GM23248 (cell line): ENCODE data around the gene CP. TPM values are rescaled to one million over a fixed set of nuclear protein-coding genes. Genes with fewer than 3 reads are reported as not detected.

Experiments
- DNase-seq: peaks from one replicate; pipeline ENCODE4 v3.0.0-alpha.2; 2015
- H2AFZ ChIP-seq: fragments of 200-600 bp; sonication (generic); 2 replicates; pipeline ENCODE4 v1.6.1; 2016; ENCODE audit warnings: antibody characterized with exemption
- H3F3A ChIP-seq: fragments of 200-600 bp; sonication (generic); 2 replicates; pipeline ENCODE4 v1.6.1; 2016; ENCODE audit warnings: mild to moderate bottlenecking, antibody characterized with exemption, mixed run types; ENCODE audit not compliant: insufficient read depth
- H3K27ac ChIP-seq: fragments of 200-600 bp; sonication (generic); 2 replicates; pipeline ENCODE4 v1.5.1; 2016; ENCODE audit warnings: mild to moderate bottlenecking
- H3K27me3 ChIP-seq: fragments of 200-600 bp; sonication (generic); replicated peaks from 2 replicates; pipeline ENCODE4 v1.6.1; 2016; ENCODE audit warnings: mild to moderate bottlenecking; ENCODE audit not compliant: insufficient read depth
- H3K36me3 ChIP-seq: fragments of 200-600 bp; sonication (generic); 2 replicates; pipeline ENCODE4 v1.6.1; 2016; ENCODE audit warnings: low read depth, mild to moderate bottlenecking
- H3K4me1 ChIP-seq: fragments of 200-600 bp; sonication (generic); 2 replicates; pipeline ENCODE4 v1.6.1; 2016; ENCODE audit warnings: mild to moderate bottlenecking; ENCODE audit not compliant: insufficient read depth
- H3K4me2 ChIP-seq: fragments of 200-600 bp; sonication (generic); one replicate; pipeline ENCODE4 v1.6.1; 2016; ENCODE audit warnings: mild to moderate bottlenecking; ENCODE audit not compliant: unreplicated experiment
- H3K4me3 ChIP-seq: fragments of 200-600 bp; sonication (generic); 2 replicates; pipeline ENCODE4 v1.5.1; 2016; ENCODE audit warnings: mild to moderate bottlenecking
- H3K79me2 ChIP-seq: fragments of 200-600 bp; sonication (generic); 2 replicates; pipeline ENCODE4 v1.6.1; 2016; ENCODE audit warnings: mild to moderate bottlenecking; ENCODE audit not compliant: insufficient read depth
- H3K9ac ChIP-seq: fragments of 200-600 bp; sonication (generic); 2 replicates; pipeline ENCODE4 v1.6.1; 2016; ENCODE audit warnings: mild to moderate bottlenecking
- H3K9me2 ChIP-seq: fragments of 200-600 bp; sonication (generic); 2 replicates; pipeline ENCODE4 v1.6.1; 2016; ENCODE audit warnings: mixed run types, mild to moderate bottlenecking, moderate library complexity; ENCODE audit not compliant: insufficient read depth
- H3K9me3 ChIP-seq: fragments of 200-600 bp; sonication (generic); one replicate; pipeline ENCODE4 v1.6.1; 2017; ENCODE audit warnings: low read depth
- H4K20me1 ChIP-seq: fragments of 200-600 bp; sonication (generic); 2 replicates; pipeline ENCODE4 v1.6.0; 2016; ENCODE audit not compliant: insufficient read depth
- EZH2 ChIP-seq: fragments of 200-600 bp; sonication (generic); IDR thresholded peaks from 2 replicates; pipeline ENCODE4 v1.6.1; 2018; ENCODE audit warnings: antibody characterized with exemption, mild to moderate bottlenecking; ENCODE audit not compliant: insufficient read depth, poor library complexity, severe bottlenecking
- EZH2phosphoT487 ChIP-seq: fragments of 200-600 bp; sonication (generic); IDR thresholded peaks from 2 replicates; pipeline ENCODE4 v1.6.1; 2018; ENCODE audit warnings: antibody characterized with exemption, moderate library complexity, mild to moderate bottlenecking, low read depth; ENCODE audit not compliant: insufficient read depth
- WGBS, 2 experiments: methylation state at CpG; one replicate each; pipeline ENCODE4 v1.1.6; 2015 to 2017; ENCODE audit warnings: low lambda C conversion rate in 2 of 2, low coverage in 1 of 2; ENCODE audit errors: missing lambda C conversion rate in 2 of 2; 5-methylcytosine and 5-hydroxymethylcytosine counted together
- in situ Hi-C: fragments of 300-500 bp; cut with MboI; formaldehyde crosslinking; loops from 2 replicates; pipeline ENCODE4 v1.15.0; 2020
- polyA plus RNA-seq: library from polyadenylated mRNA; unstranded; fragments of >200 nt; fragmentation: Nextera tagmentation; extraction: Ambion mirVana; gene quantifications from 2 replicates; pipeline ENCODE4 v1.2.1, GENCODE V29; 2016
- total RNA-seq: library from RNA; depleted of rRNA; stranded (reverse); fragments of >200 nt; shearing (Covaris generic); gene quantifications from 2 replicates; pipeline ENCODE4 v1.2.3, GENCODE V29; 2014

The CP gene
- total and polyA plus RNA-seq, 2 experiments from 2014 or later, result not detected

- no peaks in the 10 kb centered on the region for H4K20me1 ChIP-seq
- H3K79me2 ChIP-seq, result no peaks in the 10 kb centered on the region
- no peaks in the 10 kb centered on the region for H3K36me3 ChIP-seq
- H3K27me3 ChIP-seq, result no peaks in the 10 kb centered on the region
- in situ Hi-C loops, result no loop called here
- H3K9ac ChIP-seq, result no peak overlapping the region
- no peak overlapping the region for H3K4me2 ChIP-seq
- no peaks in the 10 kb centered on the region for H3K9me3 ChIP-seq
- H2AFZ ChIP-seq, result no peak overlapping the region
- no peaks in the 10 kb centered on the region for H3F3A ChIP-seq
- no peaks in the 10 kb centered on the region for H3K4me1 ChIP-seq
- no peak for DNase-seq
- no peak overlapping the region for H3K4me3 ChIP-seq
- no peak overlapping the region for H3K27ac ChIP-seq
- no peaks in the 10 kb centered on the region for H3K9me2 ChIP-seq
- no peak for TF ChIP-seq EZH2phosphoT487
- no peak for TF ChIP-seq EZH2
- WGBS, 2 experiments, result 88 to 94% methylated on average over 1 of the region's 1 CpG
Observed at GRCh38 chr3:149212386-149212785, 9.2 kb downstream of the CP start.

GRCh38 chr3:149209431-149209830, 12.2 kb downstream of the CP start:
- H3K27ac ChIP-seq, result no peak overlapping the region
- H3K4me3 ChIP-seq, result no peak overlapping the region
- no peak overlapping the region for H3K4me2 ChIP-seq
- TF ChIP-seq EZH2phosphoT487, result no peak
- H2AFZ ChIP-seq, result no peak overlapping the region
- no peaks in the 10 kb centered on the region for H3K27me3 ChIP-seq
- no peaks in the 10 kb centered on the region for H3K4me1 ChIP-seq
- H3K9ac ChIP-seq, result no peak overlapping the region
- no peaks in the 10 kb centered on the region for H3K9me3 ChIP-seq
- in situ Hi-C loops, result no loop called here
- no peaks in the 10 kb centered on the region for H3K36me3 ChIP-seq
- no peaks in the 10 kb centered on the region for H3K9me2 ChIP-seq
- 95% methylated on average over 4 of the region's 4 CpGs for WGBS, 2 experiments
- no peaks in the 10 kb centered on the region for H4K20me1 ChIP-seq
- H3K79me2 ChIP-seq, result no peaks in the 10 kb centered on the region
- DNase-seq, result no peak
- no peaks in the 10 kb centered on the region for H3F3A ChIP-seq

- TF ChIP-seq EZH2phosphoT487, result no peak
- no peak for TF ChIP-seq EZH2
- Histone ChIP-seq H3K4me2 (no peak overlapping the region), H3K4me1 (no peaks in the 10 kb centered on the region), H3K36me3 (no peaks in the 10 kb centered on the region), H4K20me1 (no peaks in the 10 kb centered on the region), H3K9me2 (no peaks in the 10 kb centered on the region), H3K27me3 (no peaks in the 10 kb centered on the region), H3K9me3 (no peaks in the 10 kb centered on the region), H2AFZ (no peak overlapping the region), H3K27ac (no peak overlapping the region), H3K79me2 (no peaks in the 10 kb centered on the region), H3K9ac (no peak overlapping the region), H3F3A (no peaks in the 10 kb centered on the region), H3K4me3 (no peak overlapping the region)
- DNase-seq, result no peak
- in situ Hi-C loops, result no loop called here
- 96 to 98% methylated on average over 2 of the region's 2 CpGs for WGBS, 2 experiments
Observed at GRCh38 chr3:149207475-149207874, 14.2 kb downstream of the CP start.

GRCh38 chr3:149204390-149204991, 17.1 kb downstream of the CP start:
- WGBS, 2 experiments, result 83 to 84% methylated on average over 3 of the region's 3 CpGs
- DNase-seq, result no peak
- TF ChIP-seq EZH2phosphoT487, result no peak
- no peak for TF ChIP-seq EZH2
- no peaks in the 10 kb centered on the region for H3K27me3 ChIP-seq
- H3K9me3 ChIP-seq, result no peaks in the 10 kb centered on the region
- no peaks in the 10 kb centered on the region for H3K9me2 ChIP-seq
- in situ Hi-C loops, result no loop called here
- no peaks in the 10 kb centered on the region for H3K36me3 ChIP-seq
- H3K4me2 ChIP-seq, result no peak overlapping the region
- H3K9ac ChIP-seq, result no peak overlapping the region
- H3K27ac ChIP-seq, result no peak overlapping the region
- H3K4me1 ChIP-seq, result no peaks in the 10 kb centered on the region
- no peaks in the 10 kb centered on the region for H3K79me2 ChIP-seq
- H2AFZ ChIP-seq, result no peak overlapping the region
- no peaks in the 10 kb centered on the region for H4K20me1 ChIP-seq
- no peaks in the 10 kb centered on the region for H3F3A ChIP-seq
- H3K4me3 ChIP-seq, result no peak overlapping the region

GRCh38 chr3:149203758-149204157, 17.9 kb downstream of the CP start:
- DNase-seq, result no peak
- Histone ChIP-seq H3K4me3 (no peak overlapping the region), H3K27me3 (no peaks in the 10 kb centered on the region), H3K9me3 (no peaks in the 10 kb centered on the region), H3K36me3 (no peaks in the 10 kb centered on the region), H3K79me2 (no peaks in the 10 kb centered on the region), H3K4me1 (0 out of 2 replicates have a peak, but pooled peaks cover under 1% of the 10 kb centered on the region), H4K20me1 (no peaks in the 10 kb centered on the region), H3K9me2 (no peaks in the 10 kb centered on the region), H2AFZ (no peak overlapping the region), H3F3A (no peaks in the 10 kb centered on the region), H3K27ac (no peak overlapping the region), H3K9ac (no peak overlapping the region), H3K4me2 (no peak overlapping the region)
- TF ChIP-seq EZH2phosphoT487 (no peak), EZH2 (no peak)
- 82 to 85% methylated on average over 3 of the region's 3 CpGs for WGBS, 2 experiments
- in situ Hi-C loops, result no loop called here
